OCI-LY7 (cell line): ENCODE measurements around the gene ELF1. TPM values are rescaled to one million over a fixed set of nuclear protein-coding genes. Genes with fewer than 3 reads are reported as not detected.

Experiments
- BruUV-seq: library from RNA; stranded (reverse); fragments of 400-500 nt; replicated peaks from 2 replicates; lab custom pipeline; 2021; lab: Mats Ljungman, UMichigan
- CTCF ChIA-PET: fragments of 300-600 bp; sonication (Branson Sonifier 250); formaldehyde crosslinking; loops from one replicate; lab custom pipeline; 2022; ENCODE audit warnings: antibody characterized with exemption; ENCODE audit not compliant: unreplicated experiment; lab: Charles Lee
- POLR2A ChIA-PET: fragments of 300-600 bp; sonication (Branson Sonifier 250); formaldehyde crosslinking; loops from one replicate; lab custom pipeline; 2022; ENCODE audit warnings: antibody characterized with exemption; lab: Charles Lee
- DNase-seq: peaks from one replicate; pipeline ENCODE4 v3.0.0-alpha.2; 2015; ENCODE audit warnings: low spot score
- H2AFZ ChIP-seq: fragments of 200-600 bp; sonication (generic), shearing (Covaris generic); 2 replicates; pipeline ENCODE4 v1.6.1; 2014; ENCODE audit warnings: mild to moderate bottlenecking, antibody characterized with exemption, low read length, moderate library complexity
- H3K27ac ChIP-seq: fragments of 200-600 bp; sonication (generic); 2 replicates; pipeline ENCODE4 v1.5.1; 2014; ENCODE audit warnings: mixed run types, low read depth, mild to moderate bottlenecking, moderate library complexity, low read length, inconsistent platforms; ENCODE audit not compliant: poor library complexity, severe bottlenecking
- H3K36me3 ChIP-seq: fragments of 200-600 bp; sonication (generic); 2 replicates; pipeline ENCODE4 v1.6.1; 2014; ENCODE audit warnings: mild to moderate bottlenecking, antibody characterized with exemption, low read length, moderate library complexity, mixed read lengths; ENCODE audit not compliant: insufficient read depth
- H3K4me1 ChIP-seq: fragments of 200-600 bp; sonication (generic); 2 replicates; pipeline ENCODE4 v1.5.1; 2014; ENCODE audit warnings: mild to moderate bottlenecking, low read length; ENCODE audit not compliant: insufficient read depth, poor library complexity, severe bottlenecking
- H3K4me2 ChIP-seq: fragments of 200-600 bp; sonication (generic); 2 replicates; pipeline ENCODE4 v1.6.1; 2014; ENCODE audit warnings: mild to moderate bottlenecking, low read length
- H3K4me3 ChIP-seq: fragments of 200-600 bp; sonication (generic); 2 replicates; pipeline ENCODE4 v1.5.1; 2014; ENCODE audit warnings: mild to moderate bottlenecking, low read depth, low read length; ENCODE audit not compliant: poor library complexity, severe bottlenecking
- H3K79me2 ChIP-seq: fragments of 200-600 bp; sonication (generic); 2 replicates; pipeline ENCODE4 v1.6.1; 2016; ENCODE audit warnings: low read depth, mild to moderate bottlenecking, low read length, moderate library complexity, mixed read lengths; ENCODE audit not compliant: insufficient read depth
- H3K9me2 ChIP-seq: fragments of 200-600 bp; sonication (generic); 2 replicates; pipeline ENCODE4 v1.6.1; 2016; ENCODE audit warnings: mild to moderate bottlenecking, low read length, mixed read lengths; ENCODE audit not compliant: insufficient read depth
- H3K9me3 ChIP-seq: fragments of 200-600 bp; sonication (generic); 2 replicates; pipeline ENCODE4 v1.6.1; 2014; ENCODE audit warnings: mild to moderate bottlenecking, mixed run types, low read length, mixed read lengths
- H4K20me1 ChIP-seq: fragments of 200-600 bp; sonication (generic); 2 replicates; pipeline ENCODE4 v1.6.1; 2014; ENCODE audit warnings: mild to moderate bottlenecking, antibody characterized with exemption, low read length, moderate library complexity, mixed read lengths; ENCODE audit not compliant: insufficient read depth
- CTCF ChIP-seq: fragments of 200-600 bp; sonication (generic); conservative IDR thresholded peaks from 2 replicates; pipeline ENCODE4 v1.5.1; 2014; ENCODE audit warnings: mild to moderate bottlenecking, antibody characterized with exemption, low read length, moderate library complexity, mixed read lengths
- EZH2phosphoT487 ChIP-seq: fragments of 200-600 bp; sonication (generic); IDR thresholded peaks from 2 replicates; pipeline ENCODE4 v1.6.1; 2018; ENCODE audit warnings: low read depth, borderline replicate concordance, mild to moderate bottlenecking, mixed run types, antibody characterized with exemption, low read length, moderate library complexity, mixed read lengths
- intact Hi-C: fragments of 100-400 bp; cut with micrococcal nuclease; formaldehyde crosslinking; loops from one replicate; pipeline ENCODE4 v1.10.0; 2022; ENCODE audit not compliant: unreplicated experiment
- total RNA-seq, 2 experiments: library from RNA; depleted of rRNA in 1 of 2; stranded (reverse); fragments of >200 nt in 1 of 2; shearing (Covaris generic) in 1 of 2; gene quantifications; 2 replicates each; pipeline ENCODE4 v1.2.3, GENCODE V29; 2014 to 2022

Gene ELF1
- total RNA-seq, 2 experiments from 2014 or later, result 111 to 248 TPM

DNA sequence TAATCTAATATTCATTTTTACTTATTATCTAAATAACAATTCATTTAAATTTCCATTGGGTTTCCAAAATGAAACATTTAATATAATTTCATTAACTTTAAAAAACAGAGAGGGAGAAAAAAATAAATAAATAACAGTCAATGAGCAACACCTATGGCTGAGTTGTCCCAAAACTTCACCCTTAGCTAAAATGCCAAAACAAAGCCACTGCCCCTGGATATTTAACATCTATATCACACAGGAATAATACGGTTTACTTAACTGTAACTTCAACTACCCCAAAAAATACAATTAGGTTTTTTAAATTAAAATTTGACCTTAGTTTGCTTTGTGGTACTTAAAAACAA is 541 bp downstream of the ELF1 start:
- H3K4me1 ChIP-seq, result peaks cover 46% of the 10 kb centered on the region
- ChIA-PET POLR2A (interaction anchor here (0.6 to 8.5 kb wide), 14 partner anchors 11 to 258 kb away, joined by 3 to 152 read pairs (median 18); partner anchors contain the start of gene WBP4), CTCF (interaction anchor here (0.6 kb wide), 1 partner anchor 11 kb away, joined by 3 read pairs; no protein-coding TSS in a partner anchor)
- peak overlapping the region; percentile 78 for H3K4me2 ChIP-seq
- peaks cover 9% of the 10 kb centered on the region; the same call in 1 of the 2 replicates for H4K20me1 ChIP-seq
- intact Hi-C loops, result no loop called here
- H3K36me3 ChIP-seq, result peaks cover 52% of the 10 kb centered on the region
- no peak overlapping the region for H2AFZ ChIP-seq
- H3K9me2 ChIP-seq, result no peaks in the 10 kb centered on the region
- BruUV-seq, result TSS peak; percentile 73
- H3K27ac ChIP-seq, result peak overlapping the region; percentile 94
- H3K4me3 ChIP-seq, result peak overlapping the region; percentile 84
- DNase-seq, result no peak
- H3K79me2 ChIP-seq, result peaks cover 100% of the 10 kb centered on the region
- no peaks in the 10 kb centered on the region; the same call in 1 of the 2 replicates for H3K9me3 ChIP-seq
- TF ChIP-seq CTCF, result no peak
- no peak for TF ChIP-seq EZH2phosphoT487

- peak; percentile 66 for DNase-seq
- no peaks in the 10 kb centered on the region for H3K9me2 ChIP-seq
- peaks cover 58% of the 10 kb centered on the region for H3K36me3 ChIP-seq
- peak overlapping the region; percentile 78 for H3K4me2 ChIP-seq
- peak overlapping the region; percentile 84 for H3K4me3 ChIP-seq
- CTCF ChIA-PET, result interaction anchor here (0.6 kb wide), 1 partner anchor 11 kb away, joined by 3 read pairs; no protein-coding TSS in a partner anchor
- POLR2A ChIA-PET, result interaction anchor here (0.8 to 8.5 kb wide), 13 partner anchors 11 to 248 kb away, joined by 3 to 152 read pairs (median 22); partner anchors contain the start of gene WBP4
- peaks cover 12% of the 10 kb centered on the region; the same call in 1 of the 2 replicates for H4K20me1 ChIP-seq
- no peak overlapping the region for H2AFZ ChIP-seq
- peak overlapping the region; percentile 94 for H3K27ac ChIP-seq
- H3K4me1 ChIP-seq, result peaks cover 45% of the 10 kb centered on the region
- no TSS peak for BruUV-seq
- no peaks in the 10 kb centered on the region; the same call in 1 of the 2 replicates for H3K9me3 ChIP-seq
- H3K79me2 ChIP-seq, result peaks cover 100% of the 10 kb centered on the region
- no peak for TF ChIP-seq EZH2phosphoT487
- no peak for TF ChIP-seq CTCF
- intact Hi-C loops, result loop anchor here (1.0 kb wide), 2 partner anchors 13 to 36 kb away; no protein-coding TSS in a partner anchor
Observed at GRCh38 chr13:41017817-41018601, 1.1 kb downstream of the ELF1 start.
